B cell (primary cell): Measurements from ENCODE around the gene PARVB. TPM values are rescaled to one million over a fixed set of nuclear protein-coding genes. Genes with fewer than 3 reads are reported as not detected.

Source experiments
- ATAC-seq: fragments of 200-7000 bp; cut with Tn5 transposase; one replicate; pipeline ENCODE4 v1.10.0; 2021; ENCODE audit warnings: low read depth, mild to moderate bottlenecking, moderate number of reproducible peaks, moderate library complexity
- CTCF ChIA-PET: fragments of 350-600 bp; sonication (Branson Sonifier 250); formaldehyde crosslinking; loops from one replicate; lab custom pipeline; 2021; ENCODE audit warnings: antibody characterized with exemption, inconsistent platforms; lab: Charles Lee
- POLR2A ChIA-PET: fragments of 350-600 bp; sonication (Branson Sonifier 250); formaldehyde crosslinking; loops from one replicate; lab custom pipeline; 2021; ENCODE audit warnings: antibody characterized with exemption; lab: Charles Lee
- DNase-seq: peaks from one replicate; pipeline ENCODE4 v3.0.0; 2013
- H2AFZ ChIP-seq: 2 replicates; pipeline ENCODE4 v1.6.1; 2012; ENCODE audit warnings: mild to moderate bottlenecking, low read depth, low read length; ENCODE audit not compliant: insufficient read depth, poor library complexity, severe bottlenecking
- H3K27ac ChIP-seq, 2 donors: 1 replicate in 1 of 2; 2 replicates in 1 of 2; pipeline ENCODE4 v1.5.1; 2012 to 2013; ENCODE audit warnings: low read length in 2 of 2, mild to moderate bottlenecking in 2 of 2, moderate library complexity in 1 of 2
- H3K27me3 ChIP-seq, 4 experiments: fragments of 200-600 bp in 1 of 4; sonication (generic) in 1 of 4; replicated peaks in 1 of 4; 1 replicate in 2 of 4; 2 replicates in 2 of 4; pipeline versions ENCODE4 v1.6.1 to v1.7.0; 2013 to 2016; ENCODE audit warnings: low read length in 3 of 4, mild to moderate bottlenecking in 2 of 4, mixed read lengths in 1 of 4, moderate library complexity in 1 of 4; ENCODE audit not compliant: insufficient read depth in 4 of 4, control insufficient read depth in 3 of 4; ENCODE audit errors: control extremely low read depth in 1 of 4
- H3K36me3 ChIP-seq, 2 experiments: replicated peaks in 1 of 2; 1 replicate in 1 of 2; 2 replicates in 1 of 2; pipeline versions ENCODE4 v1.6.1 to v1.7.1; 2013; ENCODE audit warnings: low read length in 1 of 2; ENCODE audit not compliant: insufficient read depth in 2 of 2, control insufficient read depth in 1 of 2; ENCODE audit errors: control extremely low read depth in 1 of 2, extremely low read depth in 1 of 2
- H3K4me1 ChIP-seq, 2 donors: fragments of 200-600 bp in 1 of 2; sonication (generic) in 1 of 2; 1 replicate in 1 of 2; 2 replicates in 1 of 2; pipeline versions ENCODE4 v1.5.1 to v1.6.1; 2013 to 2017; ENCODE audit warnings: low read length in 2 of 2; ENCODE audit not compliant: control insufficient read depth in 2 of 2, insufficient read depth in 2 of 2
- H3K4me2 ChIP-seq: replicated peaks from 2 replicates; pipeline ENCODE3; 2012; ENCODE audit warnings: mild to moderate bottlenecking, low read depth, low read length; ENCODE audit not compliant: poor library complexity, severe bottlenecking
- H3K4me3 ChIP-seq, 5 experiments: fragments of 200-600 bp in 1 of 5; sonication (generic) in 1 of 5; 1 replicate in 3 of 5; 2 replicates in 2 of 5; pipeline versions ENCODE4 v1.5.1 to v1.7.0; 2011 to 2016; ENCODE audit warnings: low read length in 4 of 5, mild to moderate bottlenecking in 4 of 5, low read depth in 2 of 5, control low read depth in 1 of 5, moderate library complexity in 1 of 5; ENCODE audit not compliant: insufficient read depth in 1 of 5; ENCODE audit errors: control extremely low read depth in 1 of 5, extremely low read depth in 1 of 5
- H3K79me2 ChIP-seq: fragments of 200-600 bp; sonication (generic); one replicate; pipeline ENCODE4 v1.6.0; 2016; ENCODE audit warnings: low read length; ENCODE audit not compliant: control insufficient read depth, insufficient read depth
- H3K9ac ChIP-seq: fragments of 200-600 bp; sonication (generic); 2 replicates; pipeline ENCODE4 v1.6.1; 2017; ENCODE audit warnings: mild to moderate bottlenecking, low read length, moderate library complexity
- H3K9me3 ChIP-seq, 3 donors: one replicate each; pipeline versions ENCODE4 v1.6.1 to v1.7.1; 2013; ENCODE audit warnings: low read length in 2 of 3; ENCODE audit not compliant: control insufficient read depth in 2 of 3, insufficient read depth in 1 of 3; ENCODE audit errors: control extremely low read depth in 1 of 3
- H4K20me1 ChIP-seq: 2 replicates; pipeline ENCODE4 v1.6.0; 2012; ENCODE audit warnings: mild to moderate bottlenecking, low read length; ENCODE audit not compliant: insufficient read depth, control insufficient read depth, poor library complexity, severe bottlenecking
- H3K27ac Mint-ChIP-seq: one replicate; pipeline ENCODE4 v1.8.0; 2021; ENCODE audit warnings: mixed read lengths
- H3K27me3 Mint-ChIP-seq: one replicate; pipeline ENCODE4 v1.8.0; 2021; ENCODE audit warnings: mixed read lengths
- H3K4me1 Mint-ChIP-seq: one replicate; pipeline ENCODE4 v1.8.0; 2021; ENCODE audit warnings: mixed read lengths
- H3K4me3 Mint-ChIP-seq: one replicate; pipeline ENCODE4 v1.8.0; 2021; ENCODE audit warnings: mixed read lengths
- H3K9me3 Mint-ChIP-seq: one replicate; pipeline ENCODE4 v1.8.0; 2022; ENCODE audit warnings: mixed read lengths; ENCODE audit not compliant: insufficient read depth
- EZH2 ChIP-seq: IDR thresholded peaks from 2 replicates; pipeline ENCODE4 v1.6.1; 2012; ENCODE audit warnings: borderline replicate concordance, low read depth, mild to moderate bottlenecking, moderate library complexity, low read length; ENCODE audit not compliant: insufficient read depth, poor library complexity, severe bottlenecking
- WGBS: methylation state at CpG from one replicate; pipeline ENCODE4 v1.1.5; 2013; ENCODE audit warnings: missing lambda C conversion rate; ENCODE audit not compliant: insufficient coverage; 5-methylcytosine and 5-hydroxymethylcytosine counted together
- intact Hi-C: fragments of 100-400 bp; cut with micrococcal nuclease; formaldehyde crosslinking; loops from one replicate; pipeline ENCODE4 v1.10.0; 2022
- polyA plus RNA-seq: library from polyadenylated mRNA; depleted of rRNA; stranded (reverse); fragments of >200 nt; gene quantifications from 2 replicates; pipeline ENCODE4 v1.2.3, GENCODE V29; 2012
- total RNA-seq, 2 donors: library from RNA; stranded (reverse); fragments of 120-200 nt in 1 of 2; gene quantifications; 1 replicate in 1 of 2; 2 replicates in 1 of 2; pipeline versions ENCODE4 v1.2.3 to v1.2.4, GENCODE V29; 2013 to 2022
- TF ChIP-seq, protein P1 (sequence below): fragments of 200-600 bp; IDR thresholded peaks from one replicate; pipeline ENCODE4 v1.8.0; 2022; ENCODE audit warnings: antibody characterized with exemption, mild to moderate bottlenecking

Gene PARVB
- total and polyA plus RNA-seq, 2 donors (not counting 1 experiment from before 2014, with no cell fraction given), result 48.0 to 49.4 TPM

- H3K36me3 ChIP-seq, result peaks cover 0 to 54% of the 10 kb centered on the region in 2 experiments
- H3K27me3 Mint-ChIP-seq, result no peaks in the 10 kb centered on the region
- no peak overlapping the region for H3K4me3 ChIP-seq
- no peak overlapping the region for H3K27ac Mint-ChIP-seq
- POLR2A ChIA-PET, result no interaction called here
- ATAC-seq, result peak; percentile 42
- peaks cover 33 to 50% of the 10 kb centered on the region in 2 donors for H3K4me1 ChIP-seq
- intact Hi-C loops, result no loop called here
- TF ChIP-seq, protein P1, sequence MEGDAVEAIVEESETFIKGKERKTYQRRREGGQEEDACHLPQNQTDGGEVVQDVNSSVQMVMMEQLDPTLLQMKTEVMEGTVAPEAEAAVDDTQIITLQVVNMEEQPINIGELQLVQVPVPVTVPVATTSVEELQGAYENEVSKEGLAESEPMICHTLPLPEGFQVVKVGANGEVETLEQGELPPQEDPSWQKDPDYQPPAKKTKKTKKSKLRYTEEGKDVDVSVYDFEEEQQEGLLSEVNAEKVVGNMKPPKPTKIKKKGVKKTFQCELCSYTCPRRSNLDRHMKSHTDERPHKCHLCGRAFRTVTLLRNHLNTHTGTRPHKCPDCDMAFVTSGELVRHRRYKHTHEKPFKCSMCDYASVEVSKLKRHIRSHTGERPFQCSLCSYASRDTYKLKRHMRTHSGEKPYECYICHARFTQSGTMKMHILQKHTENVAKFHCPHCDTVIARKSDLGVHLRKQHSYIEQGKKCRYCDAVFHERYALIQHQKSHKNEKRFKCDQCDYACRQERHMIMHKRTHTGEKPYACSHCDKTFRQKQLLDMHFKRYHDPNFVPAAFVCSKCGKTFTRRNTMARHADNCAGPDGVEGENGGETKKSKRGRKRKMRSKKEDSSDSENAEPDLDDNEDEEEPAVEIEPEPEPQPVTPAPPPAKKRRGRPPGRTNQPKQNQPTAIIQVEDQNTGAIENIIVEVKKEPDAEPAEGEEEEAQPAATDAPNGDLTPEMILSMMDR, result no peak
- no peak for TF ChIP-seq EZH2
- H3K27me3 ChIP-seq, result no peaks in the 10 kb centered on the region
- H3K4me2 ChIP-seq, result peak overlapping the region; percentile 44
- no peak overlapping the region for H3K9ac ChIP-seq
- H3K9me3 ChIP-seq, result peaks cover 0 to 6% (median 0%) of the 10 kb centered on the region in 3 donors
- no peak overlapping the region for H2AFZ ChIP-seq
- no peaks in the 10 kb centered on the region for H3K9me3 Mint-ChIP-seq
- H3K79me2 ChIP-seq, result peaks cover 74% of the 10 kb centered on the region
- CTCF ChIA-PET, result interaction anchor here (0.9 kb wide), 1 partner anchor 196 kb away, joined by 3 read pairs; no protein-coding TSS in a partner anchor
- H3K4me3 Mint-ChIP-seq, result no peak overlapping the region
- WGBS, result 30% methylated on average over 9 of the region's 12 CpGs
- peak; percentile 31 for DNase-seq
- peaks cover 60% of the 10 kb centered on the region for H3K4me1 Mint-ChIP-seq
- H4K20me1 ChIP-seq, result peaks cover 63% of the 10 kb centered on the region
- no peak overlapping the region for H3K27ac ChIP-seq
Observed at GRCh38 chr22:44188986-44189630, 165.0 kb downstream of the PARVB start.

DNA sequence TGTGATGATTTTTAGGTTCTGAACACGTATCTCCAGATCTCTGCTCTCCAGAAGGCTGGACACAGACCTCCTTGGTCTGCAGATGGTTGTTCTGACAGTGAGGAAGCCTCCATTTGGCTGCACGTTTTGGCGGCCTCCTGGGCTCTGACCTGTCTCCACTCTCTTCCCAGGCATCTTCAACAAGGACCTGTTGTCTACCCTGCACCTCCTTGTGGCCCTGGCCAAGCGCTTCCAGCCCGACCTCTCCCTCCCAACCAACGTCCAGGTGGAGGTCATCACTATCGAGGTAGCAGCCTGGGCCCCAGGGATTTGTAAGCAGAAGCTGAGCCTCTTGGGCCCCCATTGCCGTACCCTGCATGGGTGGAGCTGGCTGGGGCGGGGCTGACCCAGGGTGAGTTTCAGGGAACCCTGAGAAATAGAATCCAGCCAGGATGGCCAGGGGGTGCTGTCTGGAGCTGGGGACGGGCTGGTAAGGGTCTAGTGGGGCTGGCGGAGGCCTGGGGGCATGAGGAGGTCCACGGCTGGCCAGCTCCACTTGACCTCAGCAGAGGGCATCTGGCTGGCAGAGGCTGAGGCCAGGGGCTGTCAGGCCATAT, 166.4 kb downstream of the PARVB start:
- no peak for ATAC-seq
- intact Hi-C loops, result no loop called here
- peak overlapping the region; percentile 45 for H3K4me3 Mint-ChIP-seq
- POLR2A ChIA-PET, result interaction anchor here (2.7 kb wide), 1 partner anchor 9 kb away, joined by 28 read pairs; the partner anchor contains the start of gene PARVG
- peaks cover 67% of the 10 kb centered on the region for H3K4me1 Mint-ChIP-seq
- peak overlapping the region; percentile 55 for H3K4me2 ChIP-seq
- H3K27me3 Mint-ChIP-seq, result no peaks in the 10 kb centered on the region
- peaks cover 33 to 57% of the 10 kb centered on the region in 2 donors for H3K4me1 ChIP-seq
- H3K9me3 ChIP-seq, result peaks cover 0 to 6% (median 0%) of the 10 kb centered on the region in 3 donors
- peaks cover 67% of the 10 kb centered on the region for H3K79me2 ChIP-seq
- H3K27ac ChIP-seq, result peak overlapping the region; percentile 21 to 57
- DNase-seq, result no peak
- no peaks in the 10 kb centered on the region for H3K9me3 Mint-ChIP-seq
- H3K27ac Mint-ChIP-seq, result peak overlapping the region; percentile 78
- no peak overlapping the region for H3K4me3 ChIP-seq
- H3K9ac ChIP-seq, result no peak overlapping the region
- peaks cover 77% of the 10 kb centered on the region for H4K20me1 ChIP-seq
- no peak for TF ChIP-seq EZH2
- peaks cover 0 to 43% of the 10 kb centered on the region in 2 experiments for H3K36me3 ChIP-seq
- no peak overlapping the region for H2AFZ ChIP-seq
- WGBS, result 80% methylated on average over 12 of the region's 12 CpGs
- CTCF ChIA-PET, result interaction anchor here (1.7 kb wide), 1 partner anchor 10 kb away, joined by 7 read pairs; the partner anchor contains the start of gene PARVG
- H3K27me3 ChIP-seq, result no peaks in the 10 kb centered on the region
